KMS-11 (cell line): Measurements from ENCODE around the gene HIVEP1.

Experiments
- H2AFZ ChIP-seq: fragments of 200-600 bp; sonication (generic); 2 replicates; pipeline ENCODE4 v1.6.1; 2016; ENCODE audit warnings: antibody characterized with exemption, mixed run types, low read depth
- H3K27ac ChIP-seq: fragments of 200-600 bp; sonication (generic); 2 replicates; pipeline ENCODE4 v1.6.1; 2016; ENCODE audit warnings: mild to moderate bottlenecking, mixed run types
- H3K27me3 ChIP-seq: fragments of 200-600 bp; sonication (generic); 2 replicates; pipeline ENCODE4 v1.6.1; 2017; ENCODE audit warnings: mild to moderate bottlenecking, low read depth, mixed run types, moderate library complexity; ENCODE audit not compliant: insufficient read depth
- H3K36me3 ChIP-seq: fragments of 200-600 bp; sonication (generic); 2 replicates; pipeline ENCODE4 v1.6.1; 2017; ENCODE audit warnings: mild to moderate bottlenecking, mixed run types; ENCODE audit not compliant: insufficient read depth
- H3K4me1 ChIP-seq: fragments of 200-600 bp; sonication (generic); 2 replicates; pipeline ENCODE4 v1.6.1; 2016; ENCODE audit warnings: mild to moderate bottlenecking, low read depth, mixed run types; ENCODE audit not compliant: poor library complexity, severe bottlenecking
- H3K4me2 ChIP-seq: fragments of 200-600 bp; sonication (generic); 2 replicates; pipeline ENCODE4 v1.7.0; 2016; ENCODE audit warnings: mild to moderate bottlenecking, mixed run types
- H3K4me3 ChIP-seq: fragments of 200-600 bp; sonication (generic); IDR thresholded peaks from 2 replicates; pipeline ENCODE4 v1.6.1; 2017; ENCODE audit warnings: low read depth, low read length, mixed read lengths; ENCODE audit not compliant: insufficient read depth
- H3K79me2 ChIP-seq: fragments of 200-600 bp; sonication (generic); 2 replicates; pipeline ENCODE4 v1.6.1; 2016; ENCODE audit warnings: low read depth, mixed run types; ENCODE audit not compliant: insufficient read depth
- H3K9ac ChIP-seq: fragments of 200-600 bp; sonication (generic); 2 replicates; pipeline ENCODE4 v1.6.1; 2016; ENCODE audit warnings: mild to moderate bottlenecking, mixed run types
- H4K20me1 ChIP-seq: fragments of 200-600 bp; sonication (generic); 2 replicates; pipeline ENCODE4 v1.6.1; 2016; ENCODE audit warnings: mild to moderate bottlenecking, mixed run types; ENCODE audit not compliant: insufficient read depth
- CTCF ChIP-seq: fragments of 200-600 bp; sonication (generic); conservative IDR thresholded peaks from 2 replicates; pipeline ENCODE4 v1.6.1; 2017; ENCODE audit warnings: low read depth, mild to moderate bottlenecking, antibody characterized with exemption, low read length, moderate library complexity, mixed read lengths

The HIVEP1 gene

GRCh38 chr6:12114055-12114503 lies 102.0 kb downstream of the HIVEP1 start:
- no peak for TF ChIP-seq CTCF
- Histone ChIP-seq H3K9ac (no peak overlapping the region), H3K4me1 (peaks cover 94% of the 10 kb centered on the region), H3K79me2 (peaks cover 19% of the 10 kb centered on the region; the same call in 1 of the 2 replicates), H3K4me3 (no peak overlapping the region), H2AFZ (no peak overlapping the region), H3K36me3 (no peaks in the 10 kb centered on the region), H4K20me1 (no peaks in the 10 kb centered on the region), H3K4me2 (peak overlapping the region; percentile 18; the same call in 1 of the 2 replicates), H3K27me3 (no peaks in the 10 kb centered on the region), H3K27ac (no peak overlapping the region)

- no peak overlapping the region for H3K9ac ChIP-seq
- peaks cover 93% of the 10 kb centered on the region for H3K4me1 ChIP-seq
- H3K27me3 ChIP-seq, result no peaks in the 10 kb centered on the region
- no peaks in the 10 kb centered on the region for H4K20me1 ChIP-seq
- no peaks in the 10 kb centered on the region; the same call in 1 of the 2 replicates for H3K36me3 ChIP-seq
- no peak overlapping the region for H3K4me3 ChIP-seq
- no peak overlapping the region for H3K27ac ChIP-seq
- no peak for TF ChIP-seq CTCF
- no peak overlapping the region for H2AFZ ChIP-seq
- peaks cover 22% of the 10 kb centered on the region; the same call in 1 of the 2 replicates for H3K79me2 ChIP-seq
- H3K4me2 ChIP-seq, result peak overlapping the region; percentile 18; the same call in 1 of the 2 replicates
These were observed 102.9 kb downstream of the HIVEP1 start for GRCh38 chr6:12115001-12115400.

- Histone ChIP-seq H3K4me1 (peaks cover 93% of the 10 kb centered on the region), H2AFZ (no peak overlapping the region), H3K79me2 (peaks cover 27% of the 10 kb centered on the region; the same call in 1 of the 2 replicates), H3K4me3 (no peak overlapping the region), H3K36me3 (no peaks in the 10 kb centered on the region; the same call in 1 of the 2 replicates), H3K27ac (no peak overlapping the region), H3K4me2 (no peak overlapping the region), H4K20me1 (no peaks in the 10 kb centered on the region), H3K27me3 (no peaks in the 10 kb centered on the region), H3K9ac (no peak overlapping the region)
- no peak for TF ChIP-seq CTCF
These were observed 103.4 kb downstream of the HIVEP1 start for GRCh38 chr6:12115492-12115891.

GRCh38 chr6:12116264-12116800 lies 104.2 kb downstream of the HIVEP1 start:
- H3K27me3 ChIP-seq, result no peaks in the 10 kb centered on the region
- H3K4me1 ChIP-seq, result peaks cover 90% of the 10 kb centered on the region
- peaks cover 24% of the 10 kb centered on the region; the same call in 1 of the 2 replicates for H3K79me2 ChIP-seq
- H3K4me2 ChIP-seq, result no peak overlapping the region
- no peaks in the 10 kb centered on the region; the same call in 1 of the 2 replicates for H3K36me3 ChIP-seq
- TF ChIP-seq CTCF, result no peak
- H4K20me1 ChIP-seq, result no peaks in the 10 kb centered on the region
- no peak overlapping the region for H3K9ac ChIP-seq
- no peak overlapping the region for H3K27ac ChIP-seq
- H3K4me3 ChIP-seq, result no peak overlapping the region
- H2AFZ ChIP-seq, result no peak overlapping the region
